ENCODE data around the gene SLC46A3. TPM values are rescaled to one million over a fixed set of nuclear protein-coding genes. Genes with fewer than 3 reads are reported as not detected.
"Not testable (repeated sequence)": the region's sequence is repeated elsewhere in the genome, so short reads cannot be mapped to it uniquely, and the experiment has no call there.

Gene SLC46A3
- total RNA-seq, 2 experiments from 2014 or later, result 10.3 to 10.9 TPM

DNA sequence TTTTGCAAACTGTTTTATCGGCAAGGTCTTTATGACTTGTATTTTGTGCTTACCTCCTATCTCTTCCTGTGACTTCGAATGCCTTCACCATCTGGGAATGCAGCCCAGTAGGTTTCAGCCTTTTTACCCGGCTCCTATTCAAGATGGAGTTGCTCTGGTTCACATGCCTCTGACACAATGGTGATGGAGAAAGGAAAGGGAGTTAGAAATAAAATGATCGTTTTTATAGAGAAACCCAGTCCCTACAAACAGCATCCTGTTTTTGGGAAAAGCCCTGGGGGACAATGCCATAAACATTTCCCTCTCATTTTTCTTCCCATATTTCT, 27.5 kb upstream of the SLC46A3 start:
- ATAC-seq (no peak), DNase-seq (no peak)
- ChIA-PET POLR2A (interaction anchor here (0.6 kb wide), 1 partner anchor 689 kb away, joined by 3 read pairs; no protein-coding TSS in a partner anchor), CTCF (no interaction called here)
- H3K4me3 Mint-ChIP-seq, result no peak overlapping the region
- no peaks in the 10 kb centered on the region for H3K9me3 Mint-ChIP-seq (ENCODE audit: insufficient read depth)
- peaks cover 4% of the 10 kb centered on the region for H3K27me3 Mint-ChIP-seq (ENCODE audit: low read depth)
- H3K4me1 Mint-ChIP-seq (ENCODE audit: low read depth), result peaks cover 5% of the 10 kb centered on the region
- no peaks in the 10 kb centered on the region for H3K36me3 Mint-ChIP-seq (ENCODE audit: low read depth)
- no peak overlapping the region for H3K27ac Mint-ChIP-seq

DNA sequence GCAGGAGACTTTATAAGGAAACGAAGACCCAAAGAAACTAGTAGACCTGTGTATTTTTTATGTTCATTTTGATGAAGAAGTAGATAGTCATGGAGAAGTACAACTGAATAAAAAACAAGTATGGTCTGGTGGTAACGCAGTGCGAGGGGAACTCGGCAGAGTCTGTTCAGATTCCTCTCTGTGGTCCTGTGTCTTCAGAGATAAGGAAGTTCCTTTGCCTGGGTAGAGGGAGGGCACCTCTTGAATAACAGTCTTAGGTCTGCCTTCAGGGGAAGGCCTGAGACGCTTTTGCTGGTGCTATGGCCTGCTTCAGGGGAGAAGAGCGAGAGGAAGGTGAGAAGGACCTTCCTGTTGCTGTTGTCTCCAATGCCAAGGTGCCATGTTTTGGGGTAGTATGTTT, 25.9 kb upstream of the SLC46A3 start:
- no peak for ATAC-seq
- Mint-ChIP-seq H3K4me3 (no peak overlapping the region), H3K36me3 (ENCODE audit: low read depth) (no peaks in the 10 kb centered on the region), H3K9me3 (ENCODE audit: insufficient read depth) (no peaks in the 10 kb centered on the region), H3K4me1 (ENCODE audit: low read depth) (no peaks in the 10 kb centered on the region), H3K27ac (no peak overlapping the region), H3K27me3 (ENCODE audit: low read depth) (peaks cover 8% of the 10 kb centered on the region)
- POLR2A ChIA-PET, result no interaction called here
- CTCF ChIA-PET, result no interaction called here
- DNase-seq, result no peak

- DNase-seq, result no peak
- no peaks in the 10 kb centered on the region for H3K9me3 Mint-ChIP-seq (ENCODE audit: insufficient read depth)
- no peaks in the 10 kb centered on the region for H3K36me3 Mint-ChIP-seq (ENCODE audit: low read depth)
- H3K4me1 Mint-ChIP-seq (ENCODE audit: low read depth), result no peaks in the 10 kb centered on the region
- H3K27ac Mint-ChIP-seq, result no peak overlapping the region
- ChIA-PET CTCF (no interaction called here), POLR2A (no interaction called here)
- ATAC-seq, result no peak
- H3K4me3 Mint-ChIP-seq, result no peak overlapping the region
- H3K27me3 Mint-ChIP-seq (ENCODE audit: low read depth), result peaks cover 8% of the 10 kb centered on the region
Measured at GRCh38 chr13:28744091-28744536, 25.3 kb upstream of the SLC46A3 start.

DNA sequence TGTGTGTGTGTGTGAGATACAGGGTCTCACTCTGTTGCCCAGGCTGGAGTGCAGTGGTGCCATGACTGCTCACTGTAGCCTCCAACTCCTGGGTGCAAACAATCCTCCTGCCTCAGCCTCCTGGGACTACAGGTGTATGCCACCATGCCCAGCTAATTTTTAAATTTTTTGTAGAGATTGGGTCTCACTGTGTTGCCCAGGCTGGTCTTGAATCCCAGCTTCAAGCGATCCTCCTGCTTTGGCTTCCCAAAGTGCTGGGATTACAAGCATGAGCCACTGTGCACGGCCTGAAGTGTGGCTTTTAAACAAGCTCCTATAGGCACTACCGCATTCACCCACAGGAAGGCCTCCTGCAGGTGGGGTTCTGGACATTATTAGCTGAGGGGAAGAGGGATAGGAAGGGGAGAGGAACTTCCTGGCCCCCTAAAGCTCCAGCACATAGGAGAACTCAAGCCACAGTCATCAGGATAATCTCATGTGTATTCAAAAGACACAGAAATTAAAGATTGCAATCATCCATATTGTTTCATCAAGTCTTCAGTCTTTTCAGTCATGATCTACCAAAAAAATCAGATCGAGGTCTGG, 24.8 kb upstream of the SLC46A3 start:
- CTCF ChIA-PET, result no interaction called here
- Mint-ChIP-seq H3K27ac (no peak overlapping the region), H3K36me3 (ENCODE audit: low read depth) (no peaks in the 10 kb centered on the region), H3K4me3 (no peak overlapping the region), H3K4me1 (ENCODE audit: low read depth) (no peaks in the 10 kb centered on the region), H3K27me3 (ENCODE audit: low read depth) (peaks cover 11% of the 10 kb centered on the region), H3K9me3 (ENCODE audit: insufficient read depth) (no peaks in the 10 kb centered on the region)
- DNase-seq (no peak), ATAC-seq (no peak)
- POLR2A ChIA-PET, result no interaction called here

GRCh38 chr13:28743020-28743419, 24.2 kb upstream of the SLC46A3 start:
- H3K36me3 Mint-ChIP-seq (ENCODE audit: low read depth), result no peaks in the 10 kb centered on the region
- H3K27me3 Mint-ChIP-seq (ENCODE audit: low read depth), result peaks cover 11% of the 10 kb centered on the region
- H3K4me1 Mint-ChIP-seq (ENCODE audit: low read depth), result no peaks in the 10 kb centered on the region
- DNase-seq (no peak), ATAC-seq (no peak)
- ChIA-PET POLR2A (no interaction called here), CTCF (no interaction called here)
- H3K4me3 Mint-ChIP-seq, result no peak overlapping the region
- H3K27ac Mint-ChIP-seq, result no peak overlapping the region
- no peaks in the 10 kb centered on the region for H3K9me3 Mint-ChIP-seq (ENCODE audit: insufficient read depth)

GRCh38 chr13:28742445-28742844, 23.7 kb upstream of the SLC46A3 start:
- H3K9me3 Mint-ChIP-seq (ENCODE audit: insufficient read depth); CTCF ChIA-PET; H3K4me3 Mint-ChIP-seq; H3K27ac Mint-ChIP-seq; ATAC-seq; H3K36me3 Mint-ChIP-seq (ENCODE audit: low read depth); DNase-seq; H3K4me1 Mint-ChIP-seq (ENCODE audit: low read depth); POLR2A ChIA-PET: not testable (repeated sequence)
- H3K27me3 Mint-ChIP-seq (ENCODE audit: low read depth), result peaks cover 11% of the 10 kb centered on the region

DNA sequence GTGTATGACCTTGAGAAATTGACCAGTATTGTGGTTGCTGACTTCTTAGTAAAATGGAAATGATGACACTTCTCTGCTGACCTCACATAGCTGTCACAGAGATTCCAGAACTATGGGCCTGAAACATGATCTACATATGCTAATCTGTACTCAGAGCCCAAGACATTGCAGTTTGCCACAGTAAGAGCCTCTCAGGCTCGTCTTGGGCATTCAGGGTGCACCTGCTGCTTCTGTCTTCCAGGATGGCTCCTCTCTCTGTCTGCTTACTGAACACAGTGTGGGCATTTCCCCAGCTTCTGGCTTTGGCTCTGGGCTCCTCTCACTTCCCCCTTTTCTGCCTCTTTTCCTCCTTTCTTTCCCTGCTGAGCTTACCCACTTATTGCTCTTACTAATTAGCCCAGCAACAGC, 22.3 kb upstream of the SLC46A3 start:
- Mint-ChIP-seq H3K27me3 (ENCODE audit: low read depth) (peaks cover 11% of the 10 kb centered on the region), H3K27ac (no peak overlapping the region), H3K4me1 (ENCODE audit: low read depth) (peaks cover 3% of the 10 kb centered on the region), H3K36me3 (ENCODE audit: low read depth) (no peaks in the 10 kb centered on the region), H3K4me3 (no peak overlapping the region), H3K9me3 (ENCODE audit: insufficient read depth) (no peaks in the 10 kb centered on the region)
- CTCF ChIA-PET, result no interaction called here
- POLR2A ChIA-PET, result no interaction called here
- no peak for DNase-seq
- ATAC-seq, result no peak

- DNase-seq (no peak), ATAC-seq (no peak)
- ChIA-PET CTCF (no interaction called here), POLR2A (no interaction called here)
- Mint-ChIP-seq H3K36me3 (ENCODE audit: low read depth) (no peaks in the 10 kb centered on the region), H3K4me3 (no peak overlapping the region), H3K27ac (no peak overlapping the region), H3K27me3 (ENCODE audit: low read depth) (peaks cover 7% of the 10 kb centered on the region), H3K9me3 (ENCODE audit: insufficient read depth) (no peaks in the 10 kb centered on the region), H3K4me1 (ENCODE audit: low read depth) (peaks cover 10% of the 10 kb centered on the region)
Measured at GRCh38 chr13:28739376-28739775, 20.6 kb upstream of the SLC46A3 start.

GRCh38 chr13:28735481-28736029, 16.8 kb upstream of the SLC46A3 start:
- DNase-seq, result no peak
- peaks cover 5% of the 10 kb centered on the region for H3K27me3 Mint-ChIP-seq (ENCODE audit: low read depth)
- peaks cover 10% of the 10 kb centered on the region for H3K4me1 Mint-ChIP-seq (ENCODE audit: low read depth)
- H3K27ac Mint-ChIP-seq, result no peak overlapping the region
- H3K9me3 Mint-ChIP-seq (ENCODE audit: insufficient read depth), result no peaks in the 10 kb centered on the region
- CTCF ChIA-PET, result no interaction called here
- no peak for ATAC-seq
- POLR2A ChIA-PET, result interaction anchor here (0.7 kb wide), 1 partner anchor 241 kb away, joined by 4 read pairs; no protein-coding TSS in a partner anchor
- no peak overlapping the region for H3K4me3 Mint-ChIP-seq
- no peaks in the 10 kb centered on the region for H3K36me3 Mint-ChIP-seq (ENCODE audit: low read depth)

- Mint-ChIP-seq H3K4me3 (no peak overlapping the region), H3K36me3 (ENCODE audit: low read depth) (no peaks in the 10 kb centered on the region), H3K27ac (no peak overlapping the region), H3K4me1 (ENCODE audit: low read depth) (peaks cover 10% of the 10 kb centered on the region), H3K9me3 (ENCODE audit: insufficient read depth) (no peaks in the 10 kb centered on the region), H3K27me3 (ENCODE audit: low read depth) (peaks cover 4% of the 10 kb centered on the region)
- no peak for DNase-seq
- no peak for ATAC-seq
- POLR2A ChIA-PET, result interaction anchor here (0.7 kb wide), 1 partner anchor 241 kb away, joined by 4 read pairs; no protein-coding TSS in a partner anchor
- CTCF ChIA-PET, result no interaction called here
Measured at GRCh38 chr13:28734906-28735305, 16.1 kb upstream of the SLC46A3 start.

DNA sequence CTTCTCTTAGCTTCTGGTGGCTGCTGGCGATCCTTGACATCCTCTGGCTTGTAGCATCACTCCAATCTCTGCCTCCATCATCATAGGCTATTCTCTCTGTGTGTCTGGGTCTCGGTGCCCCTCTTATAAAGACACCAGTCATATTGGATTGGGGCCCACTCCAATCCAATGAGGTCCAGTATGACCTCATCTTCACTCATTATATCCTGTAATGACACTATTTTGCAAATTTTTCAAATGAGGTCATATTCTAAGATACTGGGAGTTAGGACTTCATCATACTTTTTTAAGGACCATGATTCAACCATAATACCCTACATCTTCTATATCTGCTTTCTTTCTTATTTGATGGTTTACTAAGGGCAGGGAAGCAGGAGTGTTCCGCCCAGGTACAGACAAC, 12.0 kb upstream of the SLC46A3 start:
- Mint-ChIP-seq H3K27ac (no peak overlapping the region), H3K4me3 (no peak overlapping the region), H3K4me1 (ENCODE audit: low read depth) (peaks cover 3% of the 10 kb centered on the region), H3K36me3 (ENCODE audit: low read depth) (no peaks in the 10 kb centered on the region), H3K9me3 (ENCODE audit: insufficient read depth) (no peaks in the 10 kb centered on the region), H3K27me3 (ENCODE audit: low read depth) (peaks cover 11% of the 10 kb centered on the region)
- ATAC-seq (no peak), DNase-seq (no peak)
- ChIA-PET POLR2A (no interaction called here), CTCF (no interaction called here)

DNA sequence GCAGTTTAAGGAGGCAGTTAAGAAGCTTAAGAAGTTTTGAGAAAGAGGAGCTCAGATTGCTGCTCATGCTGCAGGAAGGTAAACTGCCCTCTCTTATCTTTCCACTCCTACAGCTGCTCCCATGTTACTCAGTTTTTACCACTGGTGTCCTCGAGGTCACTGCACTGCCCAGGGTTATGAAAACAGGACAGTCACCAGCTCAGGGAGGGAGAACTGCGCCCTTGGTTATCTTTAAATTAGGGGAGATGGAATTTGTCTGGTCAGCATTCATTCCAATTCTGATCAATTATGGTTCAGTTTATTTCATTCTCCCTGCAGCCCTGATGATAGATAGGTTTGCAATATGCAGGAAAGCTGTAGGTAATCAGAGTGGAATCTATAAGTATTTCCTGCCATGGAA, 10.8 kb upstream of the SLC46A3 start:
- DNase-seq (no peak), ATAC-seq (no peak)
- ChIA-PET CTCF (no interaction called here), POLR2A (no interaction called here)
- H3K36me3 Mint-ChIP-seq (ENCODE audit: low read depth), result no peaks in the 10 kb centered on the region
- no peaks in the 10 kb centered on the region for H3K9me3 Mint-ChIP-seq (ENCODE audit: insufficient read depth)
- peaks cover 14% of the 10 kb centered on the region for H3K27me3 Mint-ChIP-seq (ENCODE audit: low read depth)
- no peak overlapping the region for H3K4me3 Mint-ChIP-seq
- no peaks in the 10 kb centered on the region for H3K4me1 Mint-ChIP-seq (ENCODE audit: low read depth)
- no peak overlapping the region for H3K27ac Mint-ChIP-seq

DNA sequence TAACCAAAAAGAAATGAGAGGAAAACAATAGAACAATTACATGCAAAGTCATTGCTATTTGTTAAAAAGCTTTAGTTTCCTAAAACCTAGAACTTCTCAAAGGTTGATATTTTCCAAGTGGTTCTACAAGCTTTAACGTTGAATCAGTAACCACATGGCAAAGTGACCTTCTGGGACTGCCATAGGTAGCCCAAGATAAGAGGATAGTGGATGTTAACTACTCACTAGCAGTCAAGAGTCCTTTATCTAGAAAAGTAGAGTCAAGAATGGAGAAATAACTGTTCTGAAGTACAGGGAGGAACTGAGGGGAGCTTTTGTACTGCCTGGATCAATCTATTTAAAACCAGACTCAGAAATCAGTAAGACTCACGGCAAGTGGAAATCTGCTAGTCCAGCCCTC, 9.9 kb upstream of the SLC46A3 start:
- POLR2A ChIA-PET, result interaction anchor here (0.6 kb wide), 1 partner anchor 69 kb away, joined by 3 read pairs; no protein-coding TSS in a partner anchor
- H3K27ac Mint-ChIP-seq, result no peak overlapping the region
- CTCF ChIA-PET, result no interaction called here

More for the DNA sequence above, 9.9 kb upstream of the SLC46A3 start:
- ATAC-seq, result no peak
- no peaks in the 10 kb centered on the region for H3K9me3 Mint-ChIP-seq (ENCODE audit: insufficient read depth)
- DNase-seq, result no peak
- no peaks in the 10 kb centered on the region for H3K36me3 Mint-ChIP-seq (ENCODE audit: low read depth)
- H3K4me3 Mint-ChIP-seq, result no peak overlapping the region
- H3K4me1 Mint-ChIP-seq (ENCODE audit: low read depth), result no peaks in the 10 kb centered on the region
- peaks cover 15% of the 10 kb centered on the region for H3K27me3 Mint-ChIP-seq (ENCODE audit: low read depth)

Data from activated CD8-positive, alpha-beta T cell treated with anti-CD3 and anti-CD28 coated beads, Interleukin-2, amount 10 ng/mL, durations not matched to agents 7 days and 5 days (primary cell).